Lower leg skin (tissue), 4 donors: ENCODE measurements around the gene SLC7A6OS. TPM values are rescaled to one million over a fixed set of nuclear protein-coding genes. Genes with fewer than 3 reads are reported as not detected.

Experiments used
- DNase-seq, 2 donors: peaks; one replicate each; pipeline ENCODE4 v3.0.0-alpha.2; 2019; ENCODE audit warnings: low spot score in 2 of 2
- H3K4me3 ChIP-seq: fragments of 200-600 bp; sonication (generic); 2 replicates; pipeline ENCODE4 v1.5.1; 2017; ENCODE audit warnings: mild to moderate bottlenecking, low read depth; ENCODE audit not compliant: poor library complexity, severe bottlenecking
- POLR2A ChIP-seq, 2 donors: fragments of 450-650 bp; IDR thresholded peaks; one replicate each; pipeline ENCODE4 v1.6.1; 2016 to 2017; ENCODE audit warnings: antibody characterized with exemption in 2 of 2, mild to moderate bottlenecking in 1 of 2, moderate library complexity in 1 of 2
- WGBS, 2 donors: methylation state at CpG; one replicate each; pipeline ENCODE4 v1.1.5; 2018; 5-methylcytosine and 5-hydroxymethylcytosine counted together
- intact Hi-C: fragments of 100-400 bp; cut with DNase I; formaldehyde crosslinking; loops from one replicate; pipeline ENCODE4 v1.15.0; 2023; ENCODE audit warnings: low total_unique reads
- total RNA-seq, 4 donors: library from RNA; depleted of rRNA; stranded (reverse); fragments of >200 nt; gene quantifications; one replicate each; pipeline ENCODE4 v1.1.0, GENCODE V29; 2016
- TF ChIP-seq, protein P1 (sequence below), 3 donors: fragments of 450-650 bp; IDR thresholded peaks; one replicate each; pipeline ENCODE4 v1.5.1; 2016; ENCODE audit warnings: antibody characterized with exemption in 3 of 3, mild to moderate bottlenecking in 3 of 3, moderate library complexity in 2 of 3

SLC7A6OS gene
- total RNA-seq, 4 donors from 2014 or later = 10.1 to 14.9 (median 11.0) TPM

DNA sequence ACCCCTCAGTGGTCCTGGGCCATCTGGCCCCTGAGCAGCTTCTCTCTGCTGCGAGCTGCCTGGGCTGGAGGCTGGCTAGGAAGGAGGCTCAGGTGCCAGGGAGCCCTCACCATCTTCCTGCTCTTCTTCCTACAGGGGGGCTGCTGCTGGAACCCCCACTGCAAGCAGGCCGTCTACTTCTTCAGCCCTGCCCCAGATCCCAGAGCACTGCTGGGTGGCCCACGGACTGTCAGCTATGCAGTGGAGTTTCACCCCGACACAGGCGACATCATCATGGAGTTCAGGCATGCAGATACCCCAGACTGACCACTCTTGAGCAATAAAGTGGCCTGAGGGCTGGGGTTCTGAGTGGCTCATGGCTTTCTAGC, 46.2 kb upstream of the SLC7A6OS start:
- 92 to 94% methylated on average over 3 to 4 of the region's 5 CpGs for WGBS, 2 donors
- no peak for TF ChIP-seq POLR2A (IDR thresholded peaks at IDR 0.05)
- TF ChIP-seq, protein P1, sequence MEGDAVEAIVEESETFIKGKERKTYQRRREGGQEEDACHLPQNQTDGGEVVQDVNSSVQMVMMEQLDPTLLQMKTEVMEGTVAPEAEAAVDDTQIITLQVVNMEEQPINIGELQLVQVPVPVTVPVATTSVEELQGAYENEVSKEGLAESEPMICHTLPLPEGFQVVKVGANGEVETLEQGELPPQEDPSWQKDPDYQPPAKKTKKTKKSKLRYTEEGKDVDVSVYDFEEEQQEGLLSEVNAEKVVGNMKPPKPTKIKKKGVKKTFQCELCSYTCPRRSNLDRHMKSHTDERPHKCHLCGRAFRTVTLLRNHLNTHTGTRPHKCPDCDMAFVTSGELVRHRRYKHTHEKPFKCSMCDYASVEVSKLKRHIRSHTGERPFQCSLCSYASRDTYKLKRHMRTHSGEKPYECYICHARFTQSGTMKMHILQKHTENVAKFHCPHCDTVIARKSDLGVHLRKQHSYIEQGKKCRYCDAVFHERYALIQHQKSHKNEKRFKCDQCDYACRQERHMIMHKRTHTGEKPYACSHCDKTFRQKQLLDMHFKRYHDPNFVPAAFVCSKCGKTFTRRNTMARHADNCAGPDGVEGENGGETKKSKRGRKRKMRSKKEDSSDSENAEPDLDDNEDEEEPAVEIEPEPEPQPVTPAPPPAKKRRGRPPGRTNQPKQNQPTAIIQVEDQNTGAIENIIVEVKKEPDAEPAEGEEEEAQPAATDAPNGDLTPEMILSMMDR (IDR thresholded peaks at IDR 0.05) = no peak
- no peak for DNase-seq
- intact Hi-C loops = no loop called here
- H3K4me3 ChIP-seq = no peak overlapping the region

- no peak overlapping the region for H3K4me3 ChIP-seq
- no peak for TF ChIP-seq POLR2A (IDR thresholded peaks at IDR 0.05)
- TF ChIP-seq, protein P1 (IDR thresholded peaks at IDR 0.05) = no peak
- no peak for DNase-seq
- WGBS, 2 donors = 65 to 67% methylated on average over 20 to 21 of the region's 28 CpGs
- intact Hi-C loops = no loop called here
Measured at GRCh38 chr16:68356249-68356918, 45.6 kb upstream of the SLC7A6OS start.

- no peak for DNase-seq
- intact Hi-C loops = no loop called here
- TF ChIP-seq, protein P1 (IDR thresholded peaks at IDR 0.05) = no peak
- no peak for TF ChIP-seq POLR2A (IDR thresholded peaks at IDR 0.05)
- 75 to 84% methylated on average over 23 of the region's 28 CpGs for WGBS, 2 donors
- H3K4me3 ChIP-seq = no peak overlapping the region
Measured at GRCh38 chr16:68355447-68356248, 44.9 kb upstream of the SLC7A6OS start.

- DNase-seq = no peak
- intact Hi-C loops = no loop called here
- no peak overlapping the region for H3K4me3 ChIP-seq
- no peak for TF ChIP-seq POLR2A (IDR thresholded peaks at IDR 0.05)
- TF ChIP-seq, protein P1 (IDR thresholded peaks at IDR 0.05) = no peak
- 94 to 97% methylated on average over 9 of the region's 9 CpGs for WGBS, 2 donors
Measured at GRCh38 chr16:68354816-68355215, 44.1 kb upstream of the SLC7A6OS start.

DNA sequence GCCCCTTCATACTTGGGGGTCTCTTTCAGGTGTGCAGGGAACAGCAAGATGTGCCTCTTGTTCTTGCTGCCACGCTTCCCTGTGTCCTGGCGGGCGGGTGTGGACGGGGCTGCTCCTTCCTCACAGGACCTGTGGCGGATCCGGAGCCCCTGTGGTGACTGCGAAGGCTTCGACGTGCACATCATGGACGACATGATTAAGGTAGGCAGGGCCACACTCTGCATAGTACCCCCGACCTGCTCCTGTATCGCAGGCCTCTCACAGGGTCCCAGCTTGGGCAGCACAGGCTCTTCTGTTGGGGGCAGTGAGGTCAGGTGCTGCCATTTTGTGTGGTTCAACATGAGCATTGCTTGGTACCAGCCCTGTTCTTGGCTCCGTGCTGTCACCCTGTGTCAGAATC, 42.6 kb upstream of the SLC7A6OS start:
- H3K4me3 ChIP-seq = no peak overlapping the region
- intact Hi-C loops = no loop called here
- WGBS, 2 donors = 85 to 92% methylated on average over 12 to 13 of the region's 13 CpGs
- TF ChIP-seq, protein P1 (IDR thresholded peaks at IDR 0.05) = no peak
- TF ChIP-seq POLR2A (IDR thresholded peaks at IDR 0.05) = no peak
- no peak for DNase-seq
